HG03354 (cell line): ENCODE measurements around the gene GDPD3.

Experiments
- ATAC-seq: cut with Tn5 transposase; IDR thresholded peaks from one replicate; pipeline ENCODE4 v1.9.1; 2021; ENCODE audit warnings: mild to moderate bottlenecking; ENCODE audit not compliant: unreplicated experiment, poor library complexity, severe bottlenecking

Gene GDPD3

DNA sequence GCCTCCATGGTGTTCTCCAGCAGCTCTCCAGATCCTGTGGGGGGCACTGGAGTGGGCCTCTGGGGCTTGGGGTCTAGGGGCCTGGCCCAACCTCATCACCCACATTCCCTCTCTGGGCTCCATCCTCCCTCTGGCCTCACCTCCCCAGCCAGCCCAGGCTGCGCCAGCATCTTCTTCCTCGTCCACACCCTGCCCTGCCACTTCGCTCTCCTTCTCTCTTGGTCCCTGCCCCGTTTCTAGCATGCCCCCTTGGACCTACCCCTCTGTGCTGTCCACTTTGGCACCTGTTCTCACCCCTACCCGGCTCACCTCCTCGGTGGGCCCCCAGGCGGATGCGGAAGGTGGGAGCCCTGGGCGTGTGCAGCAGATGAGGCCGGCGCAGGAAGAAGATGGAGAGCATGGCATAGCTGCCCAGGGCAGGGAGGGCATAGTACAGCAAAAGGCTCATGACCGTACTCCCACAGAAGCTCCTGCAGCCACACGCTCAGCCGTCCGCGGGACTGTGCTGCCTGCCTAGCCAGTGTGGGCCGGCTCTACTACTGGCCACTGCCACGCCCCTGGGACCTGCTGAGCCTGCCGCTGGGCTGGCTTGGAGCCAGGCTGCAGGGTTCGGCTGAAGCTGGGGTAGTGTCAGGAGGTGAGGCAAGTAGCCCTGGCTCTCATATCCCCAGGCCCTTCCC lies at the start of gene GDPD3:
Gene GDPD3, minus strand, starts transcription at position 507 of the 680 bp plus-strand sequence. Its CDS starts 59 bp downstream, at position 448.
- ATAC-seq, result no peak

DNA sequence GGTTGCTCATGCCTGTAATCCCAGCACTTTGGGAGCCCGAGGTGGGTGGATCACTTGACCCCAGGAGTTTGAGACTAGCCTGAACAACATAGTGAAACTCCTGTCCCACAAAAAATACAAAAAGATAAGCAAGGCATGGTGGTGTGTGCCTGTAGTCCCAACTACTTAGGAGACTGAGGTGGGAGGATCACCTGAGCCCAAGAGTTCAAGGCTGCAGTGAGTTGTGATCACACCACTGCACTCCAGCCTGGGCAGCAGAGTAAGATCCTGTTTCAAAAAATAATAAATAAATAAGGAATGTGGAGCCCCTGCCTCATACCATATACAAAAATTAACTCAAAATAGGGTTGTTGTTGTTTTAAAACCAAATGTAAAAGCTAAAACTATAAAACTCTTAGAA lies 43.9 kb upstream of the GDPD3 start:
- no peak for ATAC-seq

DNA sequence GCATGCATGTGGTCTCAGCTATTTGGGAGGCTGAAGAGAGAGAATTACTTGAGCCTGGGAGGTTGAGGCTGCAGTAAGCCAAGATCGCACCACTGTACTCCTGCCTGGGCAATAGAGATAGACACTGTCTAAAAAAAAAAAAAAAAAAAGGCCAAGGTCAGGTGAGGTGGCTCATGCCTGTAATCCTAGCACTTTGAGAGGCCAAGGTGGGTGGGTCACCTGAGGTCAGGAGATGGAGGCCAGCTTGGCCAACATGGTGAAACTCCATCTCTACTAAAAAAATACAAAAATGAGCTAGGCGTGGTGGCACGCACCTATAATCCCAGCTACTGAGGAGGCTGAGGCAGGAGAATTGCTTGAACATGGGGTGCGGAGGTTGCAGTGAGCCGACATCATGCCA lies 41.9 kb upstream of the GDPD3 start:
- no peak for ATAC-seq

DNA sequence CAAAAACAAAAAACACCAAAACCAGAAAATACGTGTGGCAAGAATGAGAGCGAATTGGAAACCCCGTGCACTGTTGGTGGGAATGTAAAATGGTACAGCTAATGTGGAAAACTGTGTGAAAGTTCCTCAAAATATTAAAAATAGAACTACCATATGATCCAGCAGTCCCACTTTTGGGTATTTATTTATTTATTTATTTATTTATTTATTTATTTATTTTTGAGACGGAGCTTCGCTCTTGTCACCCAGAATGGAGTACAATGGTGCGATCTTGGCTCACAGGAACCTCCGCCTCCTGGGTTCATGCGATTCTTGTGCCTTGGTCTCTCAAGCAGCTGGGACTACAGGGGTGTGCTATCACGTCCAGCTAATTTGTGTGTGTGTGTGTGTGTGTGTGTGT lies 39.2 kb upstream of the GDPD3 start:
- no peak for ATAC-seq

- ATAC-seq, result no peak
Observed at GRCh38 chr16:30151091-30151490, 37.8 kb upstream of the GDPD3 start.

GRCh38 chr16:30149250-30149930 lies 36.1 kb upstream of the GDPD3 start:
- ATAC-seq, result no peak

- ATAC-seq, result no peak
Observed at GRCh38 chr16:30147843-30148510, 34.6 kb upstream of the GDPD3 start.

DNA sequence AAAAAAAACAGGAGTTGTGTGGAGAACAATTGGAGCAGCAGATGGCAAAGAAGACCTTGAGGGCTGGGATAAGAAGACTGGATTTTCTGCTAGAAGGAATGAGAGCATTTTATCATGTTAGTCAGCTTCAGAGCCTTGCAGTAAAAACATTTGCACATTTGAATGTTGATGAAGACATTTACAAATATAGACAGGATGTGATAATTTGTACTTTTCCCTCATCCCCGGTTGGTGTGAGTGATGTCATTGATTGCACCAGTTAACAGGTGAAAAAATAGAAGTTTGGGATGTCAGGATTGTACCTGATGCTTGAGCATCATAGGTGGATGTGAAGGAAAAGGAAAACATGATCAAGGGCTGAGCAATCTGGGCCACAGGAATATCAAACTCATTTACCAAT lies 32.3 kb upstream of the GDPD3 start:
- ATAC-seq, result no peak

GRCh38 chr16:30144917-30145316 lies 31.6 kb upstream of the GDPD3 start:
- no peak for ATAC-seq

GRCh38 chr16:30144017-30144416 lies 30.7 kb upstream of the GDPD3 start:
- ATAC-seq, result no peak

- ATAC-seq, result no peak
Observed at GRCh38 chr16:30143347-30143702, 30.0 kb upstream of the GDPD3 start.

DNA sequence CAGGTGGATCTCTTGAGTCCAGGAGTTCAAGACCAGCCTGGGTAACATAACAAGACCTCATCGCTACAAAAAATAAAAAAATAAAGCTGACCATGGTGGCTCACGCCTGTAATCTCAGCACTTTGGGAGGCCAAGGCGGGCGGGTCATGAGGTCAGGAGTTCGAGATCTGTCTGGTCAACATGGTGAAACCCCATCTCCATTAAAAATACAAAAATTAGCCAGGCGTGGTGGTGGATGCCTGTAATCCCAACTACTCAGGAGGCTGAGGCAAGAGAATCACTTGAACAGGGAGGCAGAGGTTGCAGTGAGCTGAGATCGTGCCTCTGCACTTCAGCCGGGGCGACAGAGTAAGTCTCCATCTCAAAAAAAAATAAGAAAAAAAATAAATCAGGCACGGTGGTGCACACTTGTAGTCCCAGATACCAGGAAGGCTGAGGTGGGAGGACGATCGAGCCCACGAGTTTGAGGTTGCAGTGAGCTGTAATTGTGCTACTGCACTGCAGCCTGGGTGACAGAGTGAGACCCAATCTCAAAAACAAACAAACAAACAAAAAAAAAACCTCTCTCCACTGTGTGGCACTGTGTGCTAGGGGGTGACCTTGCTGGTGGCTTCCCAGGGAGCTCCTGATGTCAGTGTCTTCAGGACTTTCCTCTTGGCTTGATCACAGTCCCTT lies 29.5 kb upstream of the GDPD3 start:
- no peak for ATAC-seq

- no peak for ATAC-seq
Observed at GRCh38 chr16:30141750-30142149, 28.4 kb upstream of the GDPD3 start.

GRCh38 chr16:30139583-30140481 lies 26.5 kb upstream of the GDPD3 start:
- no peak for ATAC-seq

DNA sequence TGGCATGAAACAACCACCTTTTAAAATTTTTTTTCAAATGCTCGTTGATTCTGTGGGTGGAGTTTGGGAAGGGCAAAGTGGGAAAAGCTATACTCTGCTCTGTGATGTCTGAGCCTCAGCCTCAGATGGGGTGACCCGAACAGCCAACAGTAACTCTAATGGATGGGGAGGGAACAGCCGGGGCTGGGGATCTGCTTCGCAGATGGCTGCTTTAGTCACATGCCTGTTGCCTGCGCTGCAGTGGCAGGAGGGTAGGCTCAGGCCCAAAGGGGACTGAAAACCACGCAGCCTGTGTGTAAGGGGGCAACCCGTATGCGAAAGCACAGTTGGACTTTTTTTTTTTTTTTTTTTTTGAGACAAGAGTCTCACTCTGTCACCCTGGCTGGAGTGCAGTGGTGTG lies 24.6 kb upstream of the GDPD3 start:
- ATAC-seq, result no peak

DNA sequence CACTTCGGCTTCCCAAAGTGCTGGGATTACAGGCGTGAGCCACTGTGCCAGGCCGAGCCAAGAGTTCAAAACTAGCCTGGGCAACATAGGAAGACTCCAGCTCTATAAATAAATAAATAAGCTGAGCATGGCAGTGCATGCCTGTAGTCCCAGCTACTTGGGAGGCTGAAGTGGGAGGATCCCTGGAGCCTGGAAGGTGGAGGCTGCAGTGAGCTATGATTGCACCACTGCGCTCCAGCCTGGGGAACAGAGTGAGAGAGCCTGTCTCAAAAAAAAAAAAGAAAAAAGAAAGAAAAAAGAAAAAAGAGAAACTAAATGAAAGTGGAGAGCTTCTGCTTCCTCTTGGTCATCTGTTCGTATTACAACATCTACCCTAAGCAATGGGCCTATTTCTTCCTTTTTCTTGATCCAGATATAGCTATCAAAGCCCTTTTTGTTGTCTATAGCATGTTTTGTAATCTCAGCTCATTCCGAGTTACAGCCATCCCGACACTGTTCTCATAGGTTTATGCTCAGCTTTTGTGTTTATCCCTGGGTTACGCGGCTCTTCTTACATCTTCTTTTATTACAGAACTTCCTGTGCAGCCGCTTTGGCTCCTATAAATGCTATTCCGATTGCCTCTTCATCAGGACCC lies 23.8 kb upstream of the GDPD3 start:
- ATAC-seq, result no peak

- no peak for ATAC-seq
Observed at GRCh38 chr16:30132591-30132990, 19.3 kb upstream of the GDPD3 start.

- ATAC-seq, result no peak
Observed at GRCh38 chr16:30131869-30132475, 18.6 kb upstream of the GDPD3 start.

GRCh38 chr16:30127993-30128392 lies 14.7 kb upstream of the GDPD3 start:
- no peak for ATAC-seq
